Adipocyte (in vitro differentiated cells): ENCODE measurements around the gene SOX13.

Experiments
- DNase-seq: peaks from one replicate; pipeline ENCODE4 v3.0.0-alpha.2; 2015; ENCODE audit warnings: low read depth
- H3K27me3 ChIP-seq: replicated peaks from 2 replicates; pipeline ENCODE4 v1.7.0; 2013; ENCODE audit warnings: mild to moderate bottlenecking, low read length, moderate library complexity; ENCODE audit not compliant: control insufficient read depth, insufficient read depth
- H3K36me3 ChIP-seq: 2 replicates; pipeline ENCODE4 v1.7.0; 2013; ENCODE audit warnings: low read length, mild to moderate bottlenecking, moderate library complexity; ENCODE audit not compliant: control insufficient read depth, insufficient read depth, severe bottlenecking
- H3K4me1 ChIP-seq: 2 replicates; pipeline ENCODE4 v1.7.0; 2013; ENCODE audit warnings: mild to moderate bottlenecking, low read length, moderate library complexity; ENCODE audit not compliant: control insufficient read depth, insufficient read depth
- H3K4me3 ChIP-seq: 2 replicates; pipeline ENCODE4 v1.7.0; 2013; ENCODE audit warnings: mild to moderate bottlenecking, low read length, moderate library complexity
- H3K9ac ChIP-seq: 2 replicates; pipeline ENCODE4 v1.7.0; 2013; ENCODE audit warnings: mild to moderate bottlenecking, low read length, moderate library complexity
- H3K9me3 ChIP-seq: 2 replicates; pipeline ENCODE4 v1.7.0; 2013; ENCODE audit warnings: mild to moderate bottlenecking, low read length, moderate library complexity; ENCODE audit not compliant: control insufficient read depth

The SOX13 gene

GRCh38 chr1:204077979-204078696 is 5.2 kb downstream of the SOX13 start:
- Histone ChIP-seq H3K27me3 (no peaks in the 10 kb centered on the region), H3K9ac (no peak overlapping the region), H3K9me3 (no peaks in the 10 kb centered on the region), H3K4me3 (no peak overlapping the region), H3K4me1 (peaks cover 54% of the 10 kb centered on the region), H3K36me3 (no peaks in the 10 kb centered on the region)
- no peak for DNase-seq

DNA sequence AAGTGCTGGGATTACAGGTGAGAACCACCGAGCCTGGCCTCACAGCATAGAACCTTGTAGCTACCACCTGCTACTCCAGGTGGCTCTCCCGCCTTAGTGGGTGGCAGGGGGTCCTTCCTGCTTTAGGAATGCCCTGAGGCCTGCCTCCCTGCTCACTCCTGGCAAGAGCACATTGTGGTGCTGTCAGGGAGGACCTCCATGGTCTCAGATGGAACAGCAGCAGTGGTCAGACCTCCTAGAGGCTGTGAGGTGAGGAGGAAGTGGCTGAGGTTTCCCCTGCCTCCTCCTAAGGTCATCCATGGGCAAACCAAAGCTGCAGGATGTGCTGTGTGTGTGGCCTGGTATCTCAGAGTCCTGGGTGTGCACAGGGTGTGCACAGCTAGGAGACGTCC is 6.7 kb downstream of the SOX13 start:
- no peaks in the 10 kb centered on the region for H3K27me3 ChIP-seq
- no peaks in the 10 kb centered on the region for H3K9me3 ChIP-seq
- H3K4me3 ChIP-seq: peak overlapping the region; percentile 57
- H3K4me1 ChIP-seq: peaks cover 58% of the 10 kb centered on the region
- H3K9ac ChIP-seq: peak overlapping the region; percentile 57
- H3K36me3 ChIP-seq: no peaks in the 10 kb centered on the region
- no peak for DNase-seq

DNA sequence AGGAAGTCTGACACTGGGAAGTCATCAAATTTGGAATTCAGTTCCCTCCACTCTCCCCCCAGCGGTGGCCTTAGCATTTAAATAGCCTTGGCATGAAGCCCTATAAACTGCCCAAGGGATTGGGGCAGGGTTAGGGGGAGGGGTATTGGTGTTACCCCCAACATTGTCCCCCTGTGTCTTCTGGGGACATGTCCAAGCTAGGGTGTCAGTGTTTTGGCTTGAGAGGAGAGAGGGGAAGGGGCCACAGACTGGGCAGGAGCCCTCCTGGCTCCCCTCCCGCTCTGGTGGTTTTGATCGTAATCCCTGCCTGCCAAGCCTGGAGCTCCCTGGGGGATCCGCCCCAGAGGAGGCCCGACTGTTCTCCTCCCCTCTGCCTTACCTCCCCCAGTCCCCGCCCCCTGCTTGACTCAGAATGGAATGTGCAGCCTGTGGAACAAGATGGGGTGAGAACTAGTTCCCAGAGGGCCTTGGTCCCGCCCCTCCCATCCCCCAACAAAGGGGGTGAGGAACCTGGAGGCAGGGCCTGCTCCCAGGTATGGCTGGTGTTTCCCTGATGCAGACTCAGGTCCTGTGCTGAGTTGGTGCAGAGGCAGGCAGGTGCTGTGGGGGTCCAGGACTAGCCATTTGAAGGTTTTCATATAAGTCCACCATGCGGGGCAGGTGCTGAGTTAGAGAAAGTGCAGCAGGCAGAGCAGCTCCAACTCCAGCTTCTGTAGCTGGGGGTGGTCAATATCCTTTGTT is 7.4 kb downstream of the SOX13 start:
- Histone ChIP-seq H3K27me3 (no peaks in the 10 kb centered on the region), H3K4me1 (peaks cover 56% of the 10 kb centered on the region), H3K9ac (peak overlapping the region; percentile 57), H3K9me3 (no peaks in the 10 kb centered on the region), H3K36me3 (no peaks in the 10 kb centered on the region), H3K4me3 (peak overlapping the region; percentile 57)
- DNase-seq: peak; percentile 71

GRCh38 chr1:204081164-204081790 is 8.4 kb downstream of the SOX13 start:
- no peaks in the 10 kb centered on the region for H3K9me3 ChIP-seq
- H3K4me3 ChIP-seq: peak overlapping the region; percentile 19
- H3K36me3 ChIP-seq: no peaks in the 10 kb centered on the region
- H3K9ac ChIP-seq: peak overlapping the region; percentile 43
- DNase-seq: no peak
- peaks cover 46% of the 10 kb centered on the region for H3K4me1 ChIP-seq
- no peaks in the 10 kb centered on the region for H3K27me3 ChIP-seq

DNA sequence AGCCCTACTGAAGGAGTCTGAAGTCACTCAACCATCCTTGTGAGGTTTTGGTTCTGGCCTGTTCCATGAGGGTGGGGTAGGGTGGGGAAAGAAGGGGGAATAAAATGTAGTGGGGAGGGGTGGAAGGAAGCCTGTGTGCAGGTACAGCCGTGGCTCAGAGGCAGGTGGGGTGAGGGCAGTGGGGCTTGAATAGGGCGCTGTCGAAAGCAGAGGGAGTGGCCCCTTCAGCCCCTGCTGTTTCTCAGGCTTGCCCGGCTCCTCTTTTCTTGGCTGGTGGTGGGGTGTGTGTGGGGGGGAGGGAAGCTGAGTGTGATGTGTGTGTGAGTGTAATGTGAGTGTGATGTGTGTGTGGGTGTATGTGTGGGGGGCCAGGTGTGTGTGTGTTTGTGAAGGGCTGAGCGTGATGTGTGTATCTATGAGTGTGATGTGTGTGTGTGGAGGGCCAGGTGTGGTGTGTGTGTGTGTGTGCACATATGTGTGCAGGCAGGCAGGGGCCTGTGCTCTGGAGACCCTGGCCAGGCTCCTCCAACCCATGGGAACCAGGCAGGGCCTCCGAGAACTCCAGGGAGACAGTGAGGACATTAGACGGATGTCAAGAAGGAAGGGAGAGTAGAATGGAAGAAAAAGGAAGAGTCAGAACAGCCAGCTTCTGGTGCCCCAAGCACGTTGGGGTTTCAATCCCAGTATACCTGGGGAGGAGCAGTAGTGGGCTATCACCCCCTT is 9.0 kb downstream of the SOX13 start:
- no peak overlapping the region for H3K4me3 ChIP-seq
- no peaks in the 10 kb centered on the region for H3K9me3 ChIP-seq
- DNase-seq: no peak
- peak overlapping the region; percentile 43 for H3K9ac ChIP-seq
- H3K4me1 ChIP-seq: peaks cover 40% of the 10 kb centered on the region
- H3K27me3 ChIP-seq: no peaks in the 10 kb centered on the region
- H3K36me3 ChIP-seq: no peaks in the 10 kb centered on the region

GRCh38 chr1:204083491-204083890 is 10.6 kb downstream of the SOX13 start:
- Histone ChIP-seq H3K9me3 (no peaks in the 10 kb centered on the region), H3K4me3 (no peak overlapping the region), H3K4me1 (peaks cover 48% of the 10 kb centered on the region), H3K36me3 (no peaks in the 10 kb centered on the region), H3K9ac (no peak overlapping the region), H3K27me3 (no peaks in the 10 kb centered on the region)
- no peak for DNase-seq

DNA sequence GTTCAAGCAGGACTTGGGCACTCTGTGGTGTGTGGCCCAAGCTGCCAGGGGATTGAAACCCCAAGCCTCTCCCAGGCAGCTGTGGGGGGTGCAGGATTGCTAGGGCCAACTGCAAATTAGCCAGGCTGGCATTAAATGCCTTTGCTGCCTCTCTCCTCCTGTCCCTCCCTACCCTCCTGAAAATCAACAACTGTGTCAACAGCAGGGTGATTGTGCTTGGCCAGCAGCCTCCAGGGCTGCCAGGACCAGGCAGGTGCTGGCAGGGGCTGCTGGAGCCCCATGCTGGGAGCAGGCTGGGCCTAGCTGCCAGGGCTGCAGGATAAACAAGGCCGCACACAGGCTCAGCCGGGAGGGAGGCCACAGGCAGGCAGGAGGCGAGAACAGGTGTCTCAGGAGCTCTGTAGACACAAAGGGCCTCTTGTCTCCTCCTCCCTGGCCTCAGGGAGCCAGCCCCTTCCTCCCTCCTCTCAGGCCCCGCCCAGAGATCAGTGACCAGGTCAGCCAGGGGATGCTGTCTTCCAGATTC is 11.4 kb downstream of the SOX13 start:
- no peak for DNase-seq
- Histone ChIP-seq H3K4me3 (no peak overlapping the region), H3K4me1 (peaks cover 48% of the 10 kb centered on the region), H3K9me3 (no peaks in the 10 kb centered on the region), H3K27me3 (no peaks in the 10 kb centered on the region), H3K9ac (no peak overlapping the region), H3K36me3 (no peaks in the 10 kb centered on the region)

GRCh38 chr1:204085876-204086275 is 13.0 kb downstream of the SOX13 start:
- Histone ChIP-seq H3K9me3 (no peaks in the 10 kb centered on the region), H3K27me3 (no peaks in the 10 kb centered on the region), H3K4me3 (no peak overlapping the region), H3K4me1 (peaks cover 39% of the 10 kb centered on the region), H3K36me3 (no peaks in the 10 kb centered on the region), H3K9ac (no peak overlapping the region)
- no peak for DNase-seq

- no peaks in the 10 kb centered on the region for H3K9me3 ChIP-seq
- peaks cover 32% of the 10 kb centered on the region for H3K4me1 ChIP-seq
- DNase-seq: no peak
- no peaks in the 10 kb centered on the region for H3K27me3 ChIP-seq
- H3K9ac ChIP-seq: peak overlapping the region; percentile 88
- peak overlapping the region; percentile 70 for H3K4me3 ChIP-seq
- H3K36me3 ChIP-seq: no peaks in the 10 kb centered on the region
Observed at GRCh38 chr1:204087181-204087892, 14.4 kb downstream of the SOX13 start.

- no peaks in the 10 kb centered on the region for H3K9me3 ChIP-seq
- no peaks in the 10 kb centered on the region for H3K36me3 ChIP-seq
- peak overlapping the region; percentile 70 for H3K4me3 ChIP-seq
- peak overlapping the region; percentile 88 for H3K9ac ChIP-seq
- no peak for DNase-seq
- no peaks in the 10 kb centered on the region for H3K27me3 ChIP-seq
- H3K4me1 ChIP-seq: peaks cover 32% of the 10 kb centered on the region
Observed at GRCh38 chr1:204087893-204088528, 15.1 kb downstream of the SOX13 start.
